Measurements from ENCODE around the gene ITPKC. TPM values are rescaled to one million over a fixed set of nuclear protein-coding genes. Genes with fewer than 3 reads are reported as not detected.

Gene ITPKC
- polyA plus RNA-seq, 1 donor from 2014 or later: 16.8 TPM

- peaks cover 4% of the 10 kb centered on the region for H3F3A ChIP-seq (ENCODE audit: insufficient read depth, low read length, poor library complexity, severe bottlenecking)
- H2AFZ ChIP-seq (ENCODE audit: low read depth, low read length): peak overlapping the region; percentile 32
- peak overlapping the region; percentile 97 for H3K4me3 ChIP-seq (ENCODE audit: low read length)
- H3K27ac ChIP-seq (ENCODE audit: low read length): peak overlapping the region; percentile 96
- H3K36me3 ChIP-seq (ENCODE audit: insufficient read depth, low read length): no peaks in the 10 kb centered on the region
- H3K9me3 ChIP-seq (ENCODE audit: low read length): no peaks in the 10 kb centered on the region
- H4K20me1 ChIP-seq (ENCODE audit: insufficient read depth): no peaks in the 10 kb centered on the region
- H3K79me2 ChIP-seq (replicated peaks; ENCODE audit: insufficient read depth, low read length): peaks cover 35% of the 10 kb centered on the region
- no peaks in the 10 kb centered on the region for H3K9me2 ChIP-seq (ENCODE audit: insufficient read depth, low read length)
- H3K4me2 ChIP-seq (ENCODE audit: low read length): peak overlapping the region; percentile 90
- no peaks in the 10 kb centered on the region for H3K27me3 ChIP-seq (ENCODE audit: insufficient read depth, low read depth, low read length)
- no peak for TF ChIP-seq POLR2AphosphoS5 (IDR thresholded peaks at IDR 0.05)
- no peak for TF ChIP-seq MXI1 (conservative IDR thresholded peaks at IDR 0.05; ENCODE audit: poor library complexity, severe bottlenecking)
- TF ChIP-seq EZH2 (IDR thresholded peaks at IDR 0.05; ENCODE audit: borderline replicate concordance, insufficient read depth, low read length, poor library complexity, severe bottlenecking): no peak
- no peak for TF ChIP-seq SMC3 (conservative IDR thresholded peaks at IDR 0.05; ENCODE audit: poor library complexity)
- no peak for TF ChIP-seq REST (IDR thresholded peaks at IDR 0.05; ENCODE audit: borderline replicate concordance)
- TF ChIP-seq EP300 (conservative IDR thresholded peaks at IDR 0.05; ENCODE audit: poor library complexity, severe bottlenecking): no peak
- no peak for TF ChIP-seq TAF1 (IDR thresholded peaks at IDR 0.05; ENCODE audit: low read depth)
- TF ChIP-seq CTCF (IDR thresholded peaks at IDR 0.05; ENCODE audit: poor library complexity, severe bottlenecking): no peak
- no peak for TF ChIP-seq RAD21 (conservative IDR thresholded peaks at IDR 0.05)
- H3K9ac ChIP-seq (ENCODE audit: low read length): peak overlapping the region; percentile 84
Observed at GRCh38 chr19:40717325-40717879, 490 bp downstream of the ITPKC start.

GRCh38 chr19:40717880-40718773, 1.2 kb downstream of the ITPKC start:
- no peaks in the 10 kb centered on the region for H3K9me3 ChIP-seq (ENCODE audit: low read length)
- H3K27me3 ChIP-seq (ENCODE audit: insufficient read depth, low read depth, low read length): no peaks in the 10 kb centered on the region
- no peaks in the 10 kb centered on the region for H4K20me1 ChIP-seq (ENCODE audit: insufficient read depth)
- no peaks in the 10 kb centered on the region for H3K9me2 ChIP-seq (ENCODE audit: insufficient read depth, low read length)
- peak overlapping the region; percentile 90 for H3K4me2 ChIP-seq (ENCODE audit: low read length)
- peaks cover 36% of the 10 kb centered on the region for H3K79me2 ChIP-seq (replicated peaks; ENCODE audit: insufficient read depth, low read length)
- H3K36me3 ChIP-seq (ENCODE audit: insufficient read depth, low read length): no peaks in the 10 kb centered on the region
- peak overlapping the region; percentile 84 for H3K9ac ChIP-seq (ENCODE audit: low read length)
- H2AFZ ChIP-seq (ENCODE audit: low read depth, low read length): no peak overlapping the region
- H3F3A ChIP-seq (ENCODE audit: insufficient read depth, low read length, poor library complexity, severe bottlenecking): peaks cover 4% of the 10 kb centered on the region
- peak overlapping the region; percentile 96 for H3K27ac ChIP-seq (ENCODE audit: low read length)
- peak overlapping the region; percentile 97 for H3K4me3 ChIP-seq (ENCODE audit: low read length)
- TF ChIP-seq EZH2 (IDR thresholded peaks at IDR 0.05; ENCODE audit: borderline replicate concordance, insufficient read depth, low read length, poor library complexity, severe bottlenecking): no peak
- no peak for TF ChIP-seq SMC3 (conservative IDR thresholded peaks at IDR 0.05; ENCODE audit: poor library complexity)
- no peak for TF ChIP-seq REST (IDR thresholded peaks at IDR 0.05; ENCODE audit: borderline replicate concordance)
- no peak for TF ChIP-seq TAF1 (IDR thresholded peaks at IDR 0.05; ENCODE audit: low read depth)

Measured in neural cell (in vitro differentiated cells).